ENCODE data around the gene NPAS3. TPM values are rescaled to one million over a fixed set of nuclear protein-coding genes. Genes with fewer than 3 reads are reported as not detected.

The NPAS3 gene
- total RNA-seq, 1 experiment from 2014 or later: 0.36 TPM

- intact Hi-C loops (cut with micrococcal nuclease): no loop called here
- Histone ChIP-seq H3K9me3 (ENCODE audit: low read length) (no peaks in the 10 kb centered on the region), H3K9me2 (replicated peaks; ENCODE audit: low read length) (no peaks in the 10 kb centered on the region), H3K27me3 (ENCODE audit: low read length) (0 out of 2 replicates have a peak, but pooled peaks cover 27% of the 10 kb centered on the region), H4K20me1 (ENCODE audit: low read length) (no peaks in the 10 kb centered on the region), H2AFZ (ENCODE audit: low read length) (no peak overlapping the region), H3K36me3 (ENCODE audit: low read depth, low read length) (no peaks in the 10 kb centered on the region), H3K4me3 (ENCODE audit: low read length) (no peak overlapping the region), H3K27ac (ENCODE audit: low read length) (no peak overlapping the region), H3K79me2 (ENCODE audit: low read length) (no peaks in the 10 kb centered on the region), H3F3A (ENCODE audit: low read length, unreplicated experiment) (no peaks in the 10 kb centered on the region), H3K9ac (ENCODE audit: low read length) (no peak overlapping the region), H3K4me2 (ENCODE audit: low read length) (no peak overlapping the region), H3K4me1 (ENCODE audit: insufficient read depth, low read length) (no peaks in the 10 kb centered on the region)
- ATAC-seq (no peak), DNase-seq (no peak)
- POLR2A ChIA-PET (ENCODE audit: unreplicated experiment): no interaction called here
- TF ChIP-seq, protein P1, sequence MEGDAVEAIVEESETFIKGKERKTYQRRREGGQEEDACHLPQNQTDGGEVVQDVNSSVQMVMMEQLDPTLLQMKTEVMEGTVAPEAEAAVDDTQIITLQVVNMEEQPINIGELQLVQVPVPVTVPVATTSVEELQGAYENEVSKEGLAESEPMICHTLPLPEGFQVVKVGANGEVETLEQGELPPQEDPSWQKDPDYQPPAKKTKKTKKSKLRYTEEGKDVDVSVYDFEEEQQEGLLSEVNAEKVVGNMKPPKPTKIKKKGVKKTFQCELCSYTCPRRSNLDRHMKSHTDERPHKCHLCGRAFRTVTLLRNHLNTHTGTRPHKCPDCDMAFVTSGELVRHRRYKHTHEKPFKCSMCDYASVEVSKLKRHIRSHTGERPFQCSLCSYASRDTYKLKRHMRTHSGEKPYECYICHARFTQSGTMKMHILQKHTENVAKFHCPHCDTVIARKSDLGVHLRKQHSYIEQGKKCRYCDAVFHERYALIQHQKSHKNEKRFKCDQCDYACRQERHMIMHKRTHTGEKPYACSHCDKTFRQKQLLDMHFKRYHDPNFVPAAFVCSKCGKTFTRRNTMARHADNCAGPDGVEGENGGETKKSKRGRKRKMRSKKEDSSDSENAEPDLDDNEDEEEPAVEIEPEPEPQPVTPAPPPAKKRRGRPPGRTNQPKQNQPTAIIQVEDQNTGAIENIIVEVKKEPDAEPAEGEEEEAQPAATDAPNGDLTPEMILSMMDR (conservative IDR thresholded peaks at IDR 0.05; ENCODE audit: low read depth, low read length): no peak
- no peak for TF ChIP-seq EZH2 (IDR thresholded peaks at IDR 0.05; ENCODE audit: low read length, unreplicated experiment)
- TF ChIP-seq EZH2phosphoT487 (IDR thresholded peaks at IDR 0.05; ENCODE audit: borderline replicate concordance, low read length): no peak
- BruUV-seq (replicated peaks): no TSS peak
- CTCF ChIA-PET: no interaction called here
These were observed 312.3 kb downstream of the NPAS3 start for GRCh38 chr14:33250963-33251362.

DNA sequence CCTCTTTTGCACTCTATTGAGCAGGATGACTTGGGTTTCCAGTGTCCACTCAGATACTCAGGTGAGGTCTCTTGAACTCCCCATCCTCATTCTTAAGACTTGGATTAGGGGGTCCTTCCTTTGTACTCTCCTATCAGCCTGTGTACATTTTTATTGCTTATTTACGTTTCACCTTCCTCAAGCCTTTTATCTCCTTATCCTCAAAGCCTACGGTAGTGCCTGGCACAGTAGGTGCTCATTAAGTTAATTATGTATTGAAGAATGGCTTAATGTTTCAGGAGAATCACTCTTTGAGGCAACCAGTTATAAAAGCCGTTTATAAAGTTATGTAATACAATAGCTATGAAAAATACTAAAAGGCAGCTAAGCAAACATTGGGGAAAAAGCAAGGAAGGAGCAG lies 315.7 kb downstream of the NPAS3 start:
- H2AFZ ChIP-seq (ENCODE audit: low read length): no peak overlapping the region
- ChIA-PET POLR2A (ENCODE audit: unreplicated experiment) (no interaction called here), CTCF (no interaction called here)
- no peaks in the 10 kb centered on the region for H4K20me1 ChIP-seq (ENCODE audit: low read length)
- no TSS peak for BruUV-seq (replicated peaks)
- no peaks in the 10 kb centered on the region for H3K4me1 ChIP-seq (ENCODE audit: insufficient read depth, low read length)
- no peak overlapping the region for H3K9ac ChIP-seq (ENCODE audit: low read length)
- H3K4me3 ChIP-seq (ENCODE audit: low read length): no peak overlapping the region
- H3K79me2 ChIP-seq (ENCODE audit: low read length): no peaks in the 10 kb centered on the region
- no peak overlapping the region for H3K4me2 ChIP-seq (ENCODE audit: low read length)
- no peaks in the 10 kb centered on the region for H3K9me2 ChIP-seq (replicated peaks; ENCODE audit: low read length)
- 0 out of 2 replicates have a peak, but pooled peaks cover 12% of the 10 kb centered on the region for H3K27me3 ChIP-seq (ENCODE audit: low read length)
- no peaks in the 10 kb centered on the region for H3K9me3 ChIP-seq (ENCODE audit: low read length)
- H3K27ac ChIP-seq (ENCODE audit: low read length): no peak overlapping the region
- H3F3A ChIP-seq (ENCODE audit: low read length, unreplicated experiment): no peaks in the 10 kb centered on the region
- no peak for ATAC-seq
- H3K36me3 ChIP-seq (ENCODE audit: low read depth, low read length): no peaks in the 10 kb centered on the region
- TF ChIP-seq EZH2phosphoT487 (IDR thresholded peaks at IDR 0.05; ENCODE audit: borderline replicate concordance, low read length) (no peak), EZH2 (IDR thresholded peaks at IDR 0.05; ENCODE audit: low read length, unreplicated experiment) (no peak)
- TF ChIP-seq, protein P1 (conservative IDR thresholded peaks at IDR 0.05; ENCODE audit: low read depth, low read length): no peak
- intact Hi-C loops (cut with micrococcal nuclease): no loop called here
- no peak for DNase-seq

DNA sequence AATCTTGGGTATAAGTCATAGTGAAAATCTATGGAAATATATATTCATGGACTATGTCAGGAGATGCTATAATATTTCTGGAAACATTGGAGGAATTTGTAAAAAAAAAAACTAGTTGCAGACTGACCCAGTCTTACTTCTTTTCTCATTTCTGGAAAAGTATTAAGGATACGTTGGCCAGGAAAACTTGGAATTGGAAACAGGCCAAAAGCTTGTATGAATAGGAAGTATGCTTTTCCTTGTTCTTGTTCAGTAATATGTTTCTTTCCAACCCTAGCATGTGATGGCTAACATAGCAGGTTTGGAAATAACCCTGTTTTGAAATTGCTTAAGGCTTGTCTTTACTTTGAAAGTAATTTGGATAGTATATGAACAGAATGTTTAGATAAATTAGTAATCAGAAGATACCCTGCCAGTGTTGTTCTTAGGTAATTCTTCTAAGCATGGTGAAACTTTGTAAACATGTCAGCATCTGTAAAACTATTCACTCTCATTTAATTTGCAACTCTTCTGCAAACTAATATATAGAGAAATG lies 316.2 kb downstream of the NPAS3 start:
- no peak for TF ChIP-seq EZH2 (IDR thresholded peaks at IDR 0.05; ENCODE audit: low read length, unreplicated experiment)
- TF ChIP-seq EZH2phosphoT487 (IDR thresholded peaks at IDR 0.05; ENCODE audit: borderline replicate concordance, low read length): no peak
- TF ChIP-seq, protein P1 (conservative IDR thresholded peaks at IDR 0.05; ENCODE audit: low read depth, low read length): no peak
- Histone ChIP-seq H3K36me3 (ENCODE audit: low read depth, low read length) (no peaks in the 10 kb centered on the region), H3K27me3 (ENCODE audit: low read length) (0 out of 2 replicates have a peak, but pooled peaks cover 11% of the 10 kb centered on the region), H3K4me2 (ENCODE audit: low read length) (no peak overlapping the region), H3K27ac (ENCODE audit: low read length) (no peak overlapping the region), H3K4me3 (ENCODE audit: low read length) (no peak overlapping the region), H2AFZ (ENCODE audit: low read length) (no peak overlapping the region), H3K4me1 (ENCODE audit: insufficient read depth, low read length) (no peaks in the 10 kb centered on the region), H3K9me2 (replicated peaks; ENCODE audit: low read length) (no peaks in the 10 kb centered on the region), H4K20me1 (ENCODE audit: low read length) (no peaks in the 10 kb centered on the region), H3F3A (ENCODE audit: low read length, unreplicated experiment) (no peaks in the 10 kb centered on the region), H3K79me2 (ENCODE audit: low read length) (no peaks in the 10 kb centered on the region), H3K9ac (ENCODE audit: low read length) (no peak overlapping the region), H3K9me3 (ENCODE audit: low read length) (no peaks in the 10 kb centered on the region)
- CTCF ChIA-PET: no interaction called here
- ATAC-seq (no peak), DNase-seq (no peak)
- POLR2A ChIA-PET (ENCODE audit: unreplicated experiment): no interaction called here
- intact Hi-C loops (cut with micrococcal nuclease): no loop called here
- BruUV-seq (replicated peaks): no TSS peak

Data from PC-3 (cell line).